Measurements from ENCODE around the gene QRICH1. TPM values are rescaled to one million over a fixed set of nuclear protein-coding genes. Genes with fewer than 3 reads are reported as not detected.

Gene QRICH1
- total and polyA plus RNA-seq, 7 donors = 21.5 to 83.9 (median 52.8) TPM

DNA sequence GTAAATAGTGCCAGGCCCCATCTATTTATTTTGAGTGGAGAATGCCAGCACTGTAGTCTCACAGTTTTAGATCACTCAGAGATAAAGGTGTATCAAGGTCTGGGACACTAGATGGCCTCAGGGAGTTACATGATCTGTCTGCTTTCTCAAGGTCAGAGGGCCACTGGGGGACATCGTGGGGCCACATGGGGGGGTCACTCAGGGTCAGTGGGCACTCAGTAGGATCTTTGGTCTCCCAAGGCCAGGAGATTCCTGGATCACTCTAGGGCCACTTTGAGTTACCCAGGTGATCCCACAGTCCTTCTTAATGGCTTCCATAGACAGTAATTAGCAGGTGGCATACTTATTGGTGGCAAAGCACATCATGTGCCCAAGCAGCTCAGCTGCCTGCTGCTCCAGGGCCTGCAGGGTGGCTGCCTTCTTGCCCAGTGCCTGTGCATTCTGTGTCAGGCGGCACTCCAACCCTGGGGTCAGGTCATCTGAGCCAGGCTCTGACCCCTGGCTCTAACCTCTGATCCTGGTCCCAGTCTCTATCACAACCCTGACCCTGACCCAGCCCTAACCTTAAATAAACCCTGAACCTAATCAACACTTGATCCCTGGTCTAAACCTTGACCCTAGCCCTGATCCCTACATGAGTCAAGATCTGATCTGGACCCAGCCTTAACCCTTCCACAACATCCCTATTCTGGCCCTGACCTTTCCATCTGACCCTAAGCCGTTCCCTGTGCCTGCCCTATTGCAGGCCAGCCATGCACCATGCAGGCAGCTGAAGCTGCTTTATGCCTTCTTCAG lies 40.8 kb upstream of the QRICH1 start:
- H3K27me3 ChIP-seq (ENCODE audit: insufficient read depth in 3 of 3, low read length in 2 of 3) = peaks cover 0 to 2% (median 0%) of the 10 kb centered on the region in 3 donors
- DNase-seq = no peak
- H3K27ac ChIP-seq = peak overlapping the region; percentile 76
- intact Hi-C loops (cut with DNase I) = no loop called here
- 51 to 61% (median 59%) methylated on average over 3 of the region's 3 CpGs for WGBS, 3 donors
- no peak overlapping the region for H3K4me3 ChIP-seq
- no peaks in the 10 kb centered on the region for H3K9me3 ChIP-seq
- H3K36me3 ChIP-seq (ENCODE audit: insufficient read depth in 1 of 2, low read depth in 1 of 2) = peaks cover 0 to 16% of the 10 kb centered on the region in 2 donors
- no peak for ATAC-seq
- TF ChIP-seq, protein P1, sequence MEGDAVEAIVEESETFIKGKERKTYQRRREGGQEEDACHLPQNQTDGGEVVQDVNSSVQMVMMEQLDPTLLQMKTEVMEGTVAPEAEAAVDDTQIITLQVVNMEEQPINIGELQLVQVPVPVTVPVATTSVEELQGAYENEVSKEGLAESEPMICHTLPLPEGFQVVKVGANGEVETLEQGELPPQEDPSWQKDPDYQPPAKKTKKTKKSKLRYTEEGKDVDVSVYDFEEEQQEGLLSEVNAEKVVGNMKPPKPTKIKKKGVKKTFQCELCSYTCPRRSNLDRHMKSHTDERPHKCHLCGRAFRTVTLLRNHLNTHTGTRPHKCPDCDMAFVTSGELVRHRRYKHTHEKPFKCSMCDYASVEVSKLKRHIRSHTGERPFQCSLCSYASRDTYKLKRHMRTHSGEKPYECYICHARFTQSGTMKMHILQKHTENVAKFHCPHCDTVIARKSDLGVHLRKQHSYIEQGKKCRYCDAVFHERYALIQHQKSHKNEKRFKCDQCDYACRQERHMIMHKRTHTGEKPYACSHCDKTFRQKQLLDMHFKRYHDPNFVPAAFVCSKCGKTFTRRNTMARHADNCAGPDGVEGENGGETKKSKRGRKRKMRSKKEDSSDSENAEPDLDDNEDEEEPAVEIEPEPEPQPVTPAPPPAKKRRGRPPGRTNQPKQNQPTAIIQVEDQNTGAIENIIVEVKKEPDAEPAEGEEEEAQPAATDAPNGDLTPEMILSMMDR (IDR thresholded peaks at IDR 0.05) = no peak
- peaks cover 18% of the 10 kb centered on the region for H3K4me1 ChIP-seq

DNA sequence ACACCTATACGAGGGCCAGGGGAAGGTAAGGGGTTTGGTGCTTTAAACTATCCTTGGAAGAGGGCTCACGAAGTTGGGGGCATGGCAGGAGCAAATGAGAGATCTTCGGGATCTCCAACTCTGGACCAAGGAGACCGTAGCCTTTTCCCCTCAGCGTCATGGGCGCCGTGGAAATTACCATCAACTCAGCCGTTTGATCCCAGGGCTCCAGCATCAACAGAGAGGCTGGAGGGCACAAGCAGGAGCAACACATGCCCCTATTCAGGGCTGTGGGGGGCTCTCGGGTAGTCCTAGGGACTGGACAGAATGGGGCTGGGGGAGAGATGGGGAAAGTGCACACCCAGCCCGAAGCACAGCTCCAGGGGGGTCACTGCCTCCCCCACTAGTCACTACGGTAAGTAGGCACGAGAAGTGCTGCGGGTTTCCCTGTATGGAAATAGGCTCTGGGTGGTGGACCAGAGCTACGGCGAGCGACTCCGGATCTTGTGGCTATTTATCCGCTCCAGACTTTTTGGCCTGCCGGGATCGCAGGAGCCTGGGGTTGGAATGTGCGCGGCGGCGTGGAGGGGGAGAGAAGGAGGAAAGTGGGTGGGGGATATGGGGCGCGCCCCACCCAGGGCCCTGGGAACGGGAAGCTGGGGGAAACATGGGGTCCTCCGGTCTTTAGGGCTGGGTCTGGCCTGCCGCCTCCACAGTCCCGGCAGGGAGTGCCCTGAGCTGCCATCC lies 39.5 kb upstream of the QRICH1 start:
- Histone ChIP-seq H3K36me3 (ENCODE audit: insufficient read depth in 1 of 2, low read depth in 1 of 2) (peaks cover 0 to 29% of the 10 kb centered on the region in 2 donors), H3K9me3 (no peaks in the 10 kb centered on the region), H3K27ac (peak overlapping the region; percentile 76), H3K4me1 (peaks cover 18% of the 10 kb centered on the region), H3K4me3 (peak overlapping the region; percentile 89), H3K27me3 (ENCODE audit: insufficient read depth in 3 of 3, low read length in 2 of 3) (no peaks in the 10 kb centered on the region)
- DNase-seq (peak; percentile 86 to 89), ATAC-seq (peak; percentile 87 to 91 (median 90))
- TF ChIP-seq, protein P1 (IDR thresholded peaks at IDR 0.05) = no peak
- intact Hi-C loops (cut with DNase I) = no loop called here
- WGBS, 3 donors = 1% methylated on average over 30 of the region's 30 CpGs

DNA sequence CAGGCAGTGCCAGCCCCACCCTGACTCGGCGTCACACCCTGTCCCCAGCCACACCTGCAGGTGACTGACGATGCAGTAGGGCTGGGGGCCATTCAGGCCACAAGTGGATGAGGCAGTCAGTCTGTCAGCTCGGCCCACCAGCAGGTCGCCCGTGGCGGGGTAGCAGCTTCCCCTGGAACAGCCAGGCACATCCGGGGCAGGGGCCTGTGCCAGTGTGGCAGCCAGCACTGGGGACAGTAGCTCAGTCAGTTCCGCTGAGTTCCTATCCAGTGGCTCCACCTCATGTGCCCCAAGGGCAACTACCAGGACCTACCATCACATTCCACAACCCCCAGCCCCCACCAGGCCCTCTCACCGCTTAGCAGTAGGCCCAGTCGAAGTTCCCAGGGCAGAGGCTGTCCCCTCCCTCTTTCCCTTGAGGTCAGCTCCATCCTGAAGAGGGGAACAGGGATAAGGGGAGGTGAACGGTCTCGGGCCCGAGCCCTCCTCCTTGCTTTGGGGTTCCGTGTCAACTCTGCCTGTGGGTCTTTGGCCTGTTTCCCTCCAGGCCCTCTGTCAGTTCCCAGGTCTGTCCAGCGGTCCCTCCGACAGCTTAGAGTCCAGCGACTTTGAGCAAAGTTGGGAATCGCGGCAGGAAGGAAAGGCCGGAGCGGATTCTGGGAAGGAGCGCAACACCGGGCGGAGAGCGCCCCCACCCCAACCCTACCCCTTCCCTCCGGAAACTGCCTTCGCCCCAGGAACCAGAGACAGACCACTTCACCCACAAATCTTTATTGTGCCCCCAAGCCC lies 38.8 kb upstream of the QRICH1 start, which contains the start of gene LAMB2:
Gene LAMB2, minus strand, starts transcription at position 614 of the 789 bp plus-strand sequence. Its CDS starts 183 bp downstream, at position 431.
- intact Hi-C loops (cut with DNase I) = no loop called here
- Histone ChIP-seq H3K27ac (peak within 1 kb of the TSS; percentile 76), H3K27me3 (ENCODE audit: insufficient read depth in 3 of 3, low read length in 2 of 3) (no peaks in the 10 kb centered on the region), H3K4me1 (peaks cover 18% of the 10 kb centered on the region), H3K4me3 (peak within 1 kb of the TSS; percentile 89), H3K9me3 (no peaks in the 10 kb centered on the region), H3K36me3 (ENCODE audit: insufficient read depth in 1 of 2, low read depth in 1 of 2) (peaks cover 0 to 37% of the 10 kb centered on the region in 2 donors)
- TF ChIP-seq, protein P1 (IDR thresholded peaks at IDR 0.05) = no peak
- peak; percentile 81 to 83 for DNase-seq
- ATAC-seq = peak; percentile 81 to 90 (median 83)
- 2 to 5% (median 4%) methylated on average over 24 to 28 of the region's 28 CpGs for WGBS, 3 donors

DNA sequence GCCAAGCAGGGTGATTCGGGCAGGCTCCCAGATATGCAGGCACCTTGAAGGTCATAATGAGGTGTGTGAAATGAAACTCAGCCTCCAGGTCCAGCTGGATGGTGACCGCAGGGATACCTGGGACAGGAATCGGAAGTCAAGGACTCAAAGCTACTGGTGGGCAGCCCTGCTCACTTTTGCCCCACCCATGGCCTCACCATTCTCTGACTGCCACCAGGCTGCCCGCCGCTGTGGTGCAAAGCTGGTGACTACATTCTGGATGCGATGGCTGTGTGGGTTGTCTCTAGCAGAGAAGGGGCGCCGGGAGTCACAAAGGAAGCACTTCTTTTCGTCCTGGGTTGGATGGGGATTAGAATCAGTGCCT lies 38.2 kb upstream of the QRICH1 start:
- Histone ChIP-seq H3K27me3 (ENCODE audit: insufficient read depth in 3 of 3, low read length in 2 of 3) (no peaks in the 10 kb centered on the region), H3K4me1 (peaks cover 18% of the 10 kb centered on the region), H3K9me3 (no peaks in the 10 kb centered on the region), H3K27ac (peak overlapping the region; percentile 76), H3K4me3 (peak overlapping the region; percentile 89), H3K36me3 (ENCODE audit: insufficient read depth in 1 of 2, low read depth in 1 of 2) (peaks cover 0 to 41% of the 10 kb centered on the region in 2 donors)
- intact Hi-C loops (cut with DNase I) = no loop called here
- 24 to 39% (median 28%) methylated on average over 9 of the region's 9 CpGs for whole genome bisulfite sequencing, 3 donors
- no peak for DNase-seq
- ATAC-seq = no peak
- TF ChIP-seq, protein P1 (IDR thresholded peaks at IDR 0.05) = no peak

Data from psoas muscle (tissue), 8 donors.